AG04450 (cell line): ENCODE data around the gene RBM42. TPM values are rescaled to one million over a fixed set of nuclear protein-coding genes. Genes with fewer than 3 reads are reported as not detected.

Experiments used
- CTCF ChIA-PET: fragments of 300-600, 350-600 bp; formaldehyde crosslinking; extraction: SDS; loops from one replicate; lab custom pipeline; 2022; ENCODE audit warnings: antibody characterized with exemption, inconsistent platforms; lab: Charles Lee
- POLR2A ChIA-PET: fragments of 350-600 bp; formaldehyde crosslinking; extraction: SDS; loops from one replicate; lab custom pipeline; 2021; ENCODE audit warnings: antibody characterized with exemption, inconsistent platforms; lab: Yijun Ruan, JAX
- DNase-seq: peaks from one replicate; pipeline ENCODE4 v3.0.0-alpha.2; 2011; ENCODE audit warnings: low read depth, low spot score
- H3K27ac ChIP-seq: one replicate; pipeline ENCODE4 v1.5.1; 2012; ENCODE audit warnings: low read depth, low read length, control low read depth
- H3K27me3 ChIP-seq: one replicate; pipeline ENCODE4 v1.6.0; 2012; ENCODE audit warnings: low read length; ENCODE audit not compliant: control insufficient read depth, insufficient read depth
- H3K4me3 ChIP-seq: 2 replicates; pipeline ENCODE4 v1.5.1; 2011; ENCODE audit warnings: mild to moderate bottlenecking, low read depth, low read length, control low read depth
- H3K9me3 ChIP-seq: 2 replicates; pipeline ENCODE4 v1.5.1; 2012; ENCODE audit warnings: low read length; ENCODE audit not compliant: control insufficient read depth, insufficient read depth
- polyA plus RNA-seq: library from polyadenylated mRNA; depleted of rRNA; stranded (reverse); fragments of >200 nt; gene quantifications from 2 replicates; pipeline ENCODE4 v1.2.3, GENCODE V29; 2011
- TF ChIP-seq, protein P1 (sequence below): IDR thresholded peaks from 2 replicates; pipeline ENCODE4 v1.5.1; 2011; ENCODE audit warnings: low read depth, low read length, control low read depth, inconsistent platforms

RBM42 gene
- polyA plus RNA-seq, 1 experiment = 33.4 TPM

DNA sequence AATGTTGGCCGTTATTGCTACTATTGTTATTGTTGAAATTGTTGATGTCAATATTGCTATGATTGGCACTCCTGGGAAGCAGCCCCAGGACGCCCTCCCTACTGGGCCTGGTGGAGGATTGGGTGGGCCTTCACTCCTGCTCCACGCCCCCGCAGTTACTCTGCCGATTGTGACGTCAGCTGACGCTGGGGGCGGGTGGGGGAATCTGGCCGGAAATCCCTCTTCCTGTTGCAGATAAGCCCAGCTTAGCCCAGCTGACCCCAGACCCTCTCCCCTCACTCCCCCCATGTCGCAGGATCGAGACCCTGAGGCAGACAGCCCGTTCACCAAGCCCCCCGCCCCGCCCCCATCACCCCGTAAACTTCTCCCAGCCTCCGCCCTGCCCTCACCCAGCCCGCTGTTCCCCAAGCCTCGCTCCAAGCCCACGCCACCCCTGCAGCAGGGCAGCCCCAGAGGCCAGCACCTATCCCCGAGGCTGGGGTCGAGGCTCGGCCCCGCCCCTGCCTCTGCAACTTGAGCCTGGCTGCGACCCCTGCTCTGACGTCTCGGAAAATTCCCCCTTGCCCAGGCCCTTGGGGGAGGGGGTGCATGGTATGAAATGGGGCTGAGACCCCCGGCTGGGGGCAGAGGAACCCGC lies 12.8 kb downstream of the RBM42 start, which contains the start of gene ETV2:
ETV2 (plus strand) TSS at position 231 of the 637 bp plus-strand sequence. CDS start 716 bp downstream, outside the sequence.
- no peak for DNase-seq
- CTCF ChIA-PET = no interaction called here
- POLR2A ChIA-PET = no interaction called here
- Histone ChIP-seq H3K4me3 (no peak within 1 kb of the TSS), H3K27me3 (no peaks in the 10 kb centered on the region), H3K9me3 (no peaks in the 10 kb centered on the region), H3K27ac (peak within 1 kb of the TSS; percentile 0)
- TF ChIP-seq, protein P1, sequence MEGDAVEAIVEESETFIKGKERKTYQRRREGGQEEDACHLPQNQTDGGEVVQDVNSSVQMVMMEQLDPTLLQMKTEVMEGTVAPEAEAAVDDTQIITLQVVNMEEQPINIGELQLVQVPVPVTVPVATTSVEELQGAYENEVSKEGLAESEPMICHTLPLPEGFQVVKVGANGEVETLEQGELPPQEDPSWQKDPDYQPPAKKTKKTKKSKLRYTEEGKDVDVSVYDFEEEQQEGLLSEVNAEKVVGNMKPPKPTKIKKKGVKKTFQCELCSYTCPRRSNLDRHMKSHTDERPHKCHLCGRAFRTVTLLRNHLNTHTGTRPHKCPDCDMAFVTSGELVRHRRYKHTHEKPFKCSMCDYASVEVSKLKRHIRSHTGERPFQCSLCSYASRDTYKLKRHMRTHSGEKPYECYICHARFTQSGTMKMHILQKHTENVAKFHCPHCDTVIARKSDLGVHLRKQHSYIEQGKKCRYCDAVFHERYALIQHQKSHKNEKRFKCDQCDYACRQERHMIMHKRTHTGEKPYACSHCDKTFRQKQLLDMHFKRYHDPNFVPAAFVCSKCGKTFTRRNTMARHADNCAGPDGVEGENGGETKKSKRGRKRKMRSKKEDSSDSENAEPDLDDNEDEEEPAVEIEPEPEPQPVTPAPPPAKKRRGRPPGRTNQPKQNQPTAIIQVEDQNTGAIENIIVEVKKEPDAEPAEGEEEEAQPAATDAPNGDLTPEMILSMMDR = no peak

DNA sequence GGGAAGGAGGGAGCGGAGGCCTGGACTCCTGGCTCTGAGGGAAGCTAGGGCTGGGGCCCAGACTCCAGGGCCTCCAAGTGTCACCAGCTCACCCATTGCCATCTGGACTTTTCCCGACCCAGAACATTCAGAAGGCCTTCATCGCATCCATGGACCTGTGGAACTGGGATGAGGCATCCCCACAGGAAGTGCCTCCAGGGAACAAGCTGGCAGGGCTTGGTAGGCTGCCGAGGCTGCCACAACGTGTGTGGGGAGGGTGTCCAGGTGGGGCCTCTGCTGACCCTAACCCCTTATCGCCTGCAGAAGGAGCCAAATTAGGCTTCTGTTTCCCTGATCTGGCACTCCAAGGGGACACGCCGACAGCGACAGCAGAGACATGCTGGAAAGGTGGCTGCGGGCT lies 13.5 kb downstream of the RBM42 start:
- H3K4me3 ChIP-seq = no peak overlapping the region
- H3K27ac ChIP-seq = peak overlapping the region; percentile 0
- DNase-seq = no peak
- H3K27me3 ChIP-seq = no peaks in the 10 kb centered on the region
- TF ChIP-seq, protein P1 = no peak
- CTCF ChIA-PET = interaction anchor here (0.7 kb wide), 1 partner anchor 86 kb away, joined by 4 read pairs; no protein-coding TSS in a partner anchor
- H3K9me3 ChIP-seq = no peaks in the 10 kb centered on the region
- POLR2A ChIA-PET = interaction anchor here (0.6 kb wide), 1 partner anchor 1830 kb away, joined by 3 read pairs; no protein-coding TSS in a partner anchor

DNA sequence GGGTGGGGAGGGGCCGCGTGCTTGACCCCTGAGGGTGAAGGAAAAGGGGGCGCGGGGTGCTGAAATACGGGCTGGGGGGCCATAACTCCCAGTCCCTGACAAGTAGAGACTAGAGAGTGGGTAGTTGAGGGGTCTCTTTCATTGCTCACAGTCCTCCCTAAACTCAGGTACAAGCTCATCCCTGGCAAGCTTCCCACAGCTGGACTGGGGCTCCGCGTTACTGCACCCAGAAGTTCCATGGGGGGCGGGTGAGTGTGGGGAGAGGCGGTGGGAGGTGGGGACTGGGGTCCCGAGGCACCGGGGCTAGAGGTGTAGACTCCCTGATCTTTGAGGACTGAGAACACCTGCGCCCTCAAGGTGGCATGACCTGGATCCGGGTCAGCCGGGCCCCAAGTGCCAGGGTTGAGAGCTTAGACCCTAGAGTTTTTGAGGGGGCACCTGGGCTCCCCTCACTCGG lies 14.0 kb downstream of the RBM42 start:
- Histone ChIP-seq H3K27me3 (no peaks in the 10 kb centered on the region), H3K4me3 (peak overlapping the region; percentile 65)
- CTCF ChIA-PET = interaction anchor here (0.6 to 0.7 kb wide), 2 partner anchors 87 to 611 kb away, joined by 4 read pairs; no protein-coding TSS in a partner anchor

DNA sequence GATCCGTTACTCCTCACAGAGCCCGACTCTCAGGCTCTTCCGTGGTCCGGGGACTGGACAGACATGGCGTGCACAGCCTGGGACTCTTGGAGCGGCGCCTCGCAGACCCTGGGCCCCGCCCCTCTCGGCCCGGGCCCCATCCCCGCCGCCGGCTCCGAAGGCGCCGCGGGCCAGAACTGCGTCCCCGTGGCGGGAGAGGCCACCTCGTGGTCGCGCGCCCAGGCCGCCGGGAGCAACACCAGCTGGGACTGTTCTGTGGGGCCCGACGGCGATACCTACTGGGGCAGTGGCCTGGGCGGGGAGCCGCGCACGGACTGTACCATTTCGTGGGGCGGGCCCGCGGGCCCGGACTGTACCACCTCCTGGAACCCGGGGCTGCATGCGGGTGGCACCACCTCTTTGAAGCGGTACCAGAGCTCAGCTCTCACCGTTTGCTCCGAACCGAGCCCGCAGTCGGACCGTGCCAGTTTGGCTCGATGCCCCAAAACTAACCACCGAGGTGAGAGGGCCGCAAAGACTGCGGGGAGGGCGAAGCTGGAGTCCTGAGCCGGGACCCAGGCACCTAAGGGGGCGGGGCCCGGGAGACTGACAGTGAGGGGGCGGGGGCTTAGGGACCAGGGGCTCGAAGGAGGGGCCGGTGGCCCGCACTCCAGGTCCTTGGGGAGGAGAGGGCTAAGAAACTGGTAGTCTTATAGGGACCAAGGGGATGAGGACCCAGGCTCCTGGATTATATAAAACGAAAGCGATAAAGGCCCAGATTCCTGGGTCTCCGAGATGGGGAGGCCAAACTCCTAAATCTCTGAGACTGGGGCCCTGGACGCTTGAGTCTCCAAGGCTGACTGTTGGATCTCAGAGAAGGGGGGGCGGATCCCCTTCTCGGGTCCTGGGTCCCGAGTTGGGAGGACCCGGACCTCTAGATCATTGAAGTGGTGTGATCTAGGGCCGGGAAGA lies 14.7 kb downstream of the RBM42 start:
- H3K4me3 ChIP-seq = peak overlapping the region; percentile 65
- H3K27me3 ChIP-seq = no peaks in the 10 kb centered on the region
- CTCF ChIA-PET = interaction anchor here (0.6 to 0.7 kb wide), 3 partner anchors 44 to 611 kb away, joined by 4 to 5 read pairs (median 4); no protein-coding TSS in a partner anchor
- DNase-seq = peak; percentile 37
- H3K27ac ChIP-seq = peak overlapping the region; percentile 61
- POLR2A ChIA-PET = interaction anchor here (1.8 kb wide), 1 partner anchor 11 kb away, joined by 6 read pairs; no protein-coding TSS in a partner anchor
- TF ChIP-seq, protein P1 = no peak
- H3K9me3 ChIP-seq = no peaks in the 10 kb centered on the region

More for the DNA sequence above, 14.0 kb downstream of the RBM42 start:
- TF ChIP-seq, protein P1 = no peak
- no peak overlapping the region for H3K27ac ChIP-seq
- no peak for DNase-seq
- POLR2A ChIA-PET = interaction anchor here (0.6 to 1.8 kb wide), 2 partner anchors 11 to 1830 kb away, joined by 3 to 6 read pairs; no protein-coding TSS in a partner anchor
- H3K9me3 ChIP-seq = no peaks in the 10 kb centered on the region
